GM23338 (cell line): ENCODE data around the gene RANBP1. TPM values are rescaled to one million over a fixed set of nuclear protein-coding genes. Genes with fewer than 3 reads are reported as not detected.

Experiments
- microRNA counts: library from miRNA; unstranded; fragments of <30 nt; microRNA quantifications from one replicate; lab custom pipeline; 2017
- microRNA-seq: library from miRNA; unstranded; fragments of <30 nt; microRNA quantifications from one replicate; pipeline ENCODE4, GENCODE V29; 2017
- polyA plus RNA-seq: library from polyadenylated mRNA; unstranded; fragments of >200 nt; fragmentation: Nextera tagmentation; extraction: Ambion mirVana; gene quantifications from 2 replicates; pipeline ENCODE4 v1.2.1, GENCODE V29; 2016
- small RNA-seq: library from RNA; depleted of rRNA; stranded (forward); fragments of <200 nt; gene quantifications from one replicate; pipeline ENCODE3, GENCODE V24; 2014; ENCODE audit warnings: low replicate concordance
- total RNA-seq: library from RNA; depleted of rRNA; stranded (reverse); fragments of >200 nt; shearing (Covaris generic); gene quantifications from 2 replicates; pipeline ENCODE4 v1.2.3, GENCODE V29; 2014; rRNA removed

The RANBP1 gene
- total and polyA plus RNA-seq, 2 experiments from 2014 or later, result 1,014 to 1,206 TPM

MicroRNAs within 50 kb of the gene (microRNA counts, 767-probe panel; counts per million panel counts)
- not detected for microRNA hsa-miR-1306-3p (lab: Ali Mortazavi, UCI)

Small RNAs within 50 kb of the gene (microRNA-seq; reads per million reads assigned to microRNA genes)
- not detected for gene MIR6816

Small RNAs within 50 kb of the gene (small RNA-seq; reads per million reads assigned to genes)
- gene MIR6816 (not detected), gene RF00017 (not detected), gene RF00599 (not detected)

Other genes with a start within 250 kb of the RANBP1 start
- 29.8 and 35.1 TPM in 2 replicates for gene COMT, start 174.3 kb upstream of the RANBP1 start, total RNA-seq
- gene COMT, start 174.3 kb upstream of the RANBP1 start, polyA plus RNA-seq, result 29.6 and 32.6 TPM in 2 replicates
- 11.2 and 14.1 TPM in 2 replicates for gene TXNRD2, start 174.3 kb upstream of the RANBP1 start, total RNA-seq
- gene TXNRD2, start 174.3 kb upstream of the RANBP1 start, polyA plus RNA-seq, result 9.2 and 12.4 TPM in 2 replicates
- 87.3 and 122 TPM in 2 replicates for gene ARVCF, start 99.3 kb upstream of the RANBP1 start, total RNA-seq
- 15.3 and 15.6 TPM in 2 replicates for gene ARVCF, start 99.3 kb upstream of the RANBP1 start, polyA plus RNA-seq
- gene TANGO2, start 95.0 kb upstream of the RANBP1 start, total RNA-seq, result 15.0 and 20.2 TPM in 2 replicates
- 6.7 and 6.9 TPM in 2 replicates for gene TANGO2, start 95.0 kb upstream of the RANBP1 start, polyA plus RNA-seq
- gene DGCR8, start 35.9 kb upstream of the RANBP1 start, total RNA-seq, result 41.6 and 48.9 TPM in 2 replicates
- gene DGCR8, start 35.9 kb upstream of the RANBP1 start, polyA plus RNA-seq, result 11.4 and 12.2 TPM in 2 replicates
- 56.4 and 61.3 TPM in 2 replicates for gene TRMT2A, start 1.1 kb downstream of the RANBP1 start, total RNA-seq
- gene TRMT2A, start 1.1 kb downstream of the RANBP1 start, polyA plus RNA-seq, result 41.3 and 42.9 TPM in 2 replicates
- gene ZDHHC8, start 15.7 kb downstream of the RANBP1 start, total RNA-seq, result 26.1 and 47.6 TPM in 2 replicates
- gene ZDHHC8, start 15.7 kb downstream of the RANBP1 start, polyA plus RNA-seq, result 13.7 and 22.1 TPM in 2 replicates
- not detected in 2 replicates for gene CCDC188, start 35.0 kb downstream of the RANBP1 start, total RNA-seq
- not detected in 2 replicates for gene CCDC188, start 35.0 kb downstream of the RANBP1 start, polyA plus RNA-seq
- gene RTN4R, start 152.2 kb downstream of the RANBP1 start, total RNA-seq, result 33.4 and 38.4 TPM in 2 replicates
- gene RTN4R, start 152.2 kb downstream of the RANBP1 start, polyA plus RNA-seq, result 10.6 and 12.9 TPM in 2 replicates
- 66.3 and 72.1 TPM in 2 replicates for gene DGCR6L, start 204.0 kb downstream of the RANBP1 start, total RNA-seq
- 82.4 and 85.9 TPM in 2 replicates for gene DGCR6L, start 204.0 kb downstream of the RANBP1 start, polyA plus RNA-seq